DMS 273 (cell line): Measurements from ENCODE around the gene APBB1.

Experiments
- DNase-seq: peaks from one replicate; lab custom pipeline; 2025; ENCODE audit not compliant: unreplicated experiment; lab: John Stamatoyannopoulos, UW

APBB1 gene

GRCh38 chr11:6419009-6419631 lies at the start of gene APBB1:
APBB1 (minus strand) TSS chr11:6419094; CDS start chr11:6411347, 7,747 bp downstream.
- peak; percentile 84 for DNase-seq

- DNase-seq, result no peak
Observed at GRCh38 chr11:6459099-6459450, 40.2 kb upstream of the APBB1 start.

DNA sequence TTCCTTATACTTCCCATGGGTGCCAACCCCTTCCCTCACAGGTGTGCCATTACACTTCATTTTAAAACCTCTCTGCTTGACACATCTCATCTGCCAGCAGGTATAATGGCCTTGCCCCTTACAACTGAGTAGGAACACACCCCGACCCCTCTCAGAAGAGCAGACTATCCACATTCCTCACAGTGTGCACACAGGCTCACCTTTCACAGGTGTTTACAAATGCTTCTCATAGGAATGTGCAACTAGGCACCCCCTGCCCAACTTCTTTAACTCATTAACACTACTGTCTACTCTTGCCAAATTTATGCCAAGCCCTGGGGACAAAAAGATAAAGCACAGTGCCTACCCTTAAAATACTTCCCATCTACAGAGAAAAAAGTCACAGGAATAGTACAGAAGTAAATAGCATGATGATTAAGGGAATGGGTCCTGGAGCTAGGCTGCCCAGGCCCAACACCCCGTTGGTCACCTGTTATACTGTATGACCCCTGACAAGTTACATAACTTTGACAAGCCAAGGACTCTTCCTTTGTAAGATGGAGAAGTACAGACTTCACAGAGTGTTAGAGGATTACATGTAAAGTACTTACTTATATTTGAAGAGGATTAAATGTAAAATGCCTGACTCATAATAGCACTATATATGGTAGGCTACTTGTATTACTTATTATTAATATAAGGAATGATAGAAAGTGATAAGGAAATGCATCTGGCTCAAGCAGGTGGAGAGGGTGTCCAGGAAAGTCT lies 39.6 kb upstream of the APBB1 start:
- no peak for DNase-seq

- no peak for DNase-seq
Observed at GRCh38 chr11:6457581-6458320, 38.9 kb upstream of the APBB1 start.

DNA sequence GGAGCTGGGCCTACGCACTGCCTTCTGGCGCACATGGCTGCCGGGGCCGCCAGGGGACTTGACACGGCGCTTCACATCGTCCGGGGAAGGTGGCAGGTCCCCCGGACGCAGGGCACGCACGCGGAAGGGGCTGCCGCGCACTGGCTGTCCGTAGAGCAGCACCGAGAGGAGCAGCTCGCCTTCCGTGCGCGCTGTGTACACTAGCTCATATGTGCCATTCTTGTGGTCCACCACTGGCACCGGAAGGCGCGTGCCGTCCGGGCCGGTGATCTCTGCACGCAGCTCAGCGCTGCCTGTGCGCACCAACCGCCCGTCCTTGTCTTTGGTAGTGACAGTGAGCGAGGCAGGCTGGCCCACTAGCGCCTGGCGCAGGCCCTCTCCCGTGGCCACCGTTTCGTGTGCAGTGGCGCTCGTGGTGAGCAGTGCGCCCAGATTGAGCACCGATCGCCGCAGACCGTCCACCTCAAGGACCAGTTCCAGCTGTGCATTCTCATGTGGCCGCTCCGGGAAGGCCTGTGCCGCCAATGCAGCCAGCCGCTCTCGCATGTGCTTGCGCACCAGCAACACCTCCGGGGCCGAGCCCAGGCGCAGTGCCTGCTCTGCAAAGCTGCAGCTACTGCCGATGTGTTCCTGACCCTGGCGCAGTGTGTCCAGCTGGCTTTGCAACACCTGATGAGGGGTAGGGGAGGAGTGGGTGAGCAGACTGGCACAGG lies 37.6 kb upstream of the APBB1 start:
- DNase-seq, result no peak

GRCh38 chr11:6455070-6455469 lies 36.2 kb upstream of the APBB1 start:
- DNase-seq, result no peak

DNA sequence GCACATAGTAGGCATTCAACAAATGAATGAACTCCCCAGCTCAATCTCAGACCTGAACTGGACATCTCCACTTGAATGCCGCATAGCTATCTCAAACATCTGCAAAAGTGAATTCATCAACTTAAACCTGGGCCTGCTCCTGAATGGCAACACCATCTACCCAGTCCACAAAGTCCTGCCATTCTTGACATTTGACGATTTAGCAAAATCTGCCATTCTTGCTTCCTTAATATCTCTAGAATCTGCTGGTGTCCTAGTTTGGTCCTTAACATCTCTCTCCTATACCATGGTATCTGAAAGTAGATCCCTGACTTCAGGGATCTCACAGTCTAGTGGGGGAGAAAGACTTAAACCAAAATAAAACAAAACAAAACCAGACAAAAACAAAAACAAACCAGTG lies 34.3 kb upstream of the APBB1 start:
- no peak for DNase-seq

- DNase-seq, result no peak
Observed at GRCh38 chr11:6452219-6452618, 33.3 kb upstream of the APBB1 start.

- no peak for DNase-seq
Observed at GRCh38 chr11:6448574-6448973, 29.7 kb upstream of the APBB1 start.

DNA sequence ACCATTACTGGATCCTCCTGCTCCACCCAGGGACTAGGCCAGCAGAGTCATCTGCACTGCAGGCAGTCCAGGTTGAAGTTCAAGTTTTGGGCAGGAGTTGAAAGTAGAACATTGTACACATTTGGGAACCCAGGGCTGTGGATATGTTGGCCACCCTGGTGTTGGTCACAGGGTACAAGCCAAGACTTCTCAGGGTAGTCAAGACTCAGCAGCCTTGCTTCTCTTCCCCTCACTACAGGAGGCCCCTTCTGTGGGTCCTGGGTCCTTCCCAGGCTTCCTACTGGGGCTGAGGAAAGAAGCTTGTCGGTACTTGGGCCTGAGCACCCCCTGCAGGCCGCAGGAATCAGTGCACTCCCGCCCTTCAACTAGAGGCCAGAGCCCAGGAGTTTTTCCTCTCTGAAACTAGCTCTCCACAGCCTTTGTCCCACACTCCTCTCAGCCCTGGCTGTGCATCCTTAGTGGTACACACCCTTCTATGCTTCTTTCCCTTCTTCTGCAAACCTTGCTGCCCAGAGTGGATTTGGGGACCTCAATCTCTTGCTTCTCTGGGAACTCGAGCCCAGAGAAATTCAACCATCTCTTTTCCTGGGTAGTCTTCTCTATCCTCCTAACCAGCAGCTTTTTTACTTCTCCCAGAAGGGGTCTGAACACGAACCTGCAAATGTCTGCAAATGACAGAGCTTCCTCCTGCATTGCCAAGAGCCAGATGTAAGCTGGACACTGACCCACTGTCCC lies 24.5 kb upstream of the APBB1 start:
- DNase-seq, result peak; percentile 50

DNA sequence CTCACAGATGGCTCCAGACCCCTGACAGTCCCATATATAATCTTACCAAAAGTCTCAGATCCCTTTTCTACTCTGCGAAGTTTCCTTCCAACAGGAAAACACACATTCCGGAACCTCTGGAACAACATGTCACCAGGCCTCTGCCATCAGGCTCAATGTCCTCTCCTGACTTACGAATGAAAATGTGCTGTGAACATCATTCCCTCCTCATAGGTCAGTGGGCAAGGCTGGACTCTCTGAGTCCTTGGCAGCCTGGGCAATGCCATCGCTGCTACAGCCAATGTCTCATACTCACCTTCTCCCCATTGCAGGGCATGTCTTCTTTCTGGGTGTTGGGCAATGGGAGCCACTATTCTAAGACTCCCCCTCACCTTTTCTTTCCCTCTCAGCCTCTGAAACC lies 23.5 kb upstream of the APBB1 start:
- no peak for DNase-seq

DNA sequence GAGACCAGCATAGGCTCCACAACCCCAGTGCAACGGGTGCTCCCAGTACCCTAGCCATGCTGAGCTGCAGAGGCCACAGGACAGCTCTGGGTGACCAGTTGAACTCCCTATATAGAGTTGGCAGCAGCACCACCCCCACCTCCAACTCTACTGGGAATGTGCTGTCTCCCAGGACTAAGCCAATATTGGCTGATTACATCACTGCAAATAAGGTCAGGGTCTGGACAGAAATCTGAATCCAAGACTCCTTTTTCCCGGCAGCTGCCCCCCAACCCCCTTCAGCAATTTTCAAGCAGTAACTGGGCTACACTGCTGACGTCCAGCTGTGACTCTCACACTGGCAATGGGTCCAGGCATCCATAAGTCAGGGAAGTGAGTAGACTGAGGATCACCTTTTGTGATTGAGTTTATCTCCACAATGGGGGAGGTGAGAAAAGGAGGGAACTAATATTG lies 22.0 kb upstream of the APBB1 start, which contains the start of gene HPX:
Gene HPX, minus strand, starts transcription at position 82 of the 453 bp plus-strand sequence. Its CDS starts 24 bp downstream, at position 58.
- no peak for DNase-seq

- peak; percentile 72 for DNase-seq
Observed at GRCh38 chr11:6438979-6439571, 20.2 kb upstream of the APBB1 start.

GRCh38 chr11:6437993-6438392 lies 19.1 kb upstream of the APBB1 start:
- no peak for DNase-seq

- DNase-seq, result no peak
Observed at GRCh38 chr11:6437423-6437822, 18.5 kb upstream of the APBB1 start.

- DNase-seq, result peak; percentile 2
Observed at GRCh38 chr11:6433998-6434660, 15.2 kb upstream of the APBB1 start.

GRCh38 chr11:6431861-6432260 lies 13.0 kb upstream of the APBB1 start:
- no peak for DNase-seq

GRCh38 chr11:6427516-6427915 lies 8.6 kb upstream of the APBB1 start:
- no peak for DNase-seq

GRCh38 chr11:6420677-6421076 lies 1.8 kb upstream of the APBB1 start:
- no peak for DNase-seq

- no peak for DNase-seq
Observed at GRCh38 chr11:6418557-6419008, 311 bp downstream of the APBB1 start.
